HCT116 (cell line): ENCODE data around the gene CD3E. TPM values are rescaled to one million over a fixed set of nuclear protein-coding genes. Genes with fewer than 3 reads are reported as not detected.

Source experiments
- ATAC-seq: fragments of 200-7000 bp; cut with Tn5 transposase; 2 replicates; pipeline ENCODE4 v1.9.1; 2020; ENCODE audit warnings: mild to moderate bottlenecking, moderate library complexity
- BruUV-seq: library from RNA; stranded (reverse); fragments of 400-500 nt; replicated peaks from 2 replicates; lab custom pipeline; 2021; lab: Mats Ljungman, UMichigan
- CTCF ChIA-PET: fragments of 300-600 bp; sonication (Branson Sonifier 250); formaldehyde crosslinking; loops from one replicate; lab custom pipeline; 2021; ENCODE audit warnings: antibody characterized with exemption; lab: Charles Lee
- POLR2A ChIA-PET: fragments of 300-600, 350-600 bp; sonication (Branson Sonifier 250); formaldehyde crosslinking; loops from one replicate; lab custom pipeline; 2021; ENCODE audit warnings: antibody characterized with exemption; lab: Charles Lee
- RAD21 ChIA-PET, 2 experiments: fragments of 300-600 bp; sonication (Branson Sonifier 250); formaldehyde crosslinking; loops; one replicate each; lab custom pipeline; 2023; ENCODE audit warnings: low total read pairs in 2 of 2; ENCODE audit not compliant: uncharacterized antibody in 2 of 2, unreplicated experiment in 2 of 2, low non-redundant PET in 1 of 2; lab: Charles Lee
- DNase-seq: peaks from one replicate; pipeline ENCODE4 v3.0.0-alpha.2; 2010; ENCODE audit warnings: low read depth, low spot score
- H2AFZ ChIP-seq: fragments of 200-600 bp; shearing (Covaris generic), sonication (generic); 2 replicates; pipeline ENCODE4 v1.6.1; 2017; ENCODE audit warnings: low read depth, mixed run types, mixed read lengths, antibody characterized with exemption, low read length; ENCODE audit not compliant: poor library complexity, severe bottlenecking
- H3K27ac ChIP-seq: 2 replicates; pipeline ENCODE4 v1.5.1; 2012; ENCODE audit warnings: low read depth, low read length
- H3K27me3 ChIP-seq: fragments of 200-600 bp; sonication (generic); 2 replicates; pipeline ENCODE4 v1.6.1; 2016; ENCODE audit warnings: mixed run types, low read length, mixed read lengths; ENCODE audit not compliant: insufficient read depth
- H3K36me3 ChIP-seq, 2 experiments: fragments of 200-500 bp in 1 of 2; fragments of 200-600 bp in 1 of 2; sonication (Bioruptor generic) in 1 of 2; sonication (generic) in 1 of 2; 2 replicates each; pipeline versions ENCODE4 v1.5.1 to v1.6.1; 2014 to 2016; ENCODE audit warnings: low read length in 2 of 2, inconsistent platforms in 1 of 2, mixed read lengths in 1 of 2, mixed run types in 1 of 2; ENCODE audit not compliant: insufficient read depth in 2 of 2, control insufficient read depth in 1 of 2
- H3K4me1 ChIP-seq, 2 experiments: fragments of 200-600 bp in 1 of 2; sonication (generic) in 1 of 2; 2 replicates each; pipeline versions ENCODE4 v1.5.1 to v1.6.1; 2012 to 2017; ENCODE audit warnings: low read length in 2 of 2, inconsistent platforms in 1 of 2, mild to moderate bottlenecking in 1 of 2, mixed read lengths in 1 of 2, mixed run types in 1 of 2, moderate library complexity in 1 of 2; ENCODE audit not compliant: insufficient read depth in 2 of 2, control insufficient read depth in 1 of 2
- H3K4me2 ChIP-seq: fragments of 200-600 bp; sonication (generic); 2 replicates; pipeline ENCODE4 v1.6.1; 2017; ENCODE audit warnings: mixed run types, low read length, mixed read lengths
- H3K4me3 ChIP-seq, 2 experiments: fragments of 200-600 bp in 1 of 2; sonication (generic) in 1 of 2; replicated peaks in 1 of 2; 2 replicates each; pipeline ENCODE4 v1.5.1; 2011 to 2016; ENCODE audit warnings: low read length in 2 of 2, control low read depth in 1 of 2, low read depth in 1 of 2, mild to moderate bottlenecking in 1 of 2, mixed read lengths in 1 of 2, mixed run types in 1 of 2
- H3K79me2 ChIP-seq: fragments of 200-600 bp; sonication (generic); 2 replicates; pipeline ENCODE4 v1.6.1; 2017; ENCODE audit warnings: mild to moderate bottlenecking, mixed run types, low read length, moderate library complexity, mixed read lengths; ENCODE audit not compliant: insufficient read depth
- H3K9ac ChIP-seq: fragments of 200-600 bp; sonication (generic); 2 replicates; pipeline ENCODE4 v1.6.1; 2016; ENCODE audit warnings: low read length, mixed read lengths
- H3K9me2 ChIP-seq: fragments of 200-600 bp; sonication (generic), shearing (Covaris generic); 2 replicates; pipeline ENCODE4 v1.6.1; 2017; ENCODE audit warnings: mixed run types, mild to moderate bottlenecking, moderate library complexity; ENCODE audit not compliant: insufficient read depth
- H3K9me3 ChIP-seq, 2 experiments: fragments of 200-500 bp in 1 of 2; fragments of 200-600 bp in 1 of 2; sonication (Bioruptor generic) in 1 of 2; sonication (generic) in 1 of 2; 2 replicates each; pipeline ENCODE4 v1.6.1; 2014 to 2017; ENCODE audit warnings: low read length in 2 of 2, mixed read lengths in 2 of 2, inconsistent platforms in 1 of 2, low read depth in 1 of 2, mild to moderate bottlenecking in 1 of 2, mixed run types in 1 of 2, moderate library complexity in 1 of 2; ENCODE audit not compliant: control insufficient read depth in 1 of 2, insufficient read depth in 1 of 2
- H4K20me1 ChIP-seq: fragments of 200-600 bp; sonication (generic), shearing (Covaris generic); 2 replicates; pipeline ENCODE4 v1.6.1; 2017; ENCODE audit warnings: mixed run types, mild to moderate bottlenecking, moderate library complexity; ENCODE audit not compliant: insufficient read depth
- CBX3 ChIP-seq: IDR thresholded peaks from 2 replicates; pipeline ENCODE4 v1.6.1; 2012; ENCODE audit warnings: low read depth
- CEBPB ChIP-seq: IDR thresholded peaks from 2 replicates; pipeline ENCODE4 v1.6.1; 2012; ENCODE audit warnings: low read depth
- EGR1 ChIP-seq: IDR thresholded peaks from 2 replicates; pipeline ENCODE4 v1.6.1; 2012; ENCODE audit warnings: low read depth
- ELF1 ChIP-seq: IDR thresholded peaks from 2 replicates; pipeline ENCODE4 v1.6.1; 2012; ENCODE audit warnings: low read depth, borderline replicate concordance
- EZH2 ChIP-seq: fragments of 200-600 bp; sonication (generic); IDR thresholded peaks from 2 replicates; pipeline ENCODE4 v1.6.1; 2017; ENCODE audit warnings: antibody characterized with exemption, mixed run types
- EZH2phosphoT487 ChIP-seq: fragments of 200-600 bp; IDR thresholded peaks from 2 replicates; pipeline ENCODE4 v1.6.1; 2018; ENCODE audit warnings: antibody characterized with exemption, borderline replicate concordance
- FOSL1 ChIP-seq: IDR thresholded peaks from 2 replicates; pipeline ENCODE4 v1.6.1; 2012; ENCODE audit warnings: low read depth
- JUND ChIP-seq: IDR thresholded peaks from 2 replicates; pipeline ENCODE4 v1.6.1; 2012
- POLR2AphosphoS5 ChIP-seq: IDR thresholded peaks from 2 replicates; pipeline ENCODE4 v1.6.1; 2011; ENCODE audit warnings: mild to moderate bottlenecking, low read depth, low read length, moderate library complexity
- RAD21 ChIP-seq: IDR thresholded peaks from 2 replicates; pipeline ENCODE4 v1.6.1; 2012; ENCODE audit warnings: low read depth, mild to moderate bottlenecking
- SIN3A ChIP-seq: IDR thresholded peaks from 2 replicates; pipeline ENCODE4 v1.6.1; 2012; ENCODE audit warnings: low read depth
- SP1 ChIP-seq: IDR thresholded peaks from 2 replicates; pipeline ENCODE4 v1.6.1; 2012; ENCODE audit warnings: low read depth
- TCF7L2 ChIP-seq: IDR thresholded peaks from 2 replicates; pipeline ENCODE4 v1.7.0; 2011; ENCODE audit warnings: borderline replicate concordance, inconsistent platforms; ENCODE audit not compliant: insufficient read depth, insufficient read length; ENCODE audit errors: extremely low read depth
- YY1 ChIP-seq: IDR thresholded peaks from 2 replicates; pipeline ENCODE4 v1.6.1; 2011; ENCODE audit warnings: low read length, low read depth, moderate library complexity, mild to moderate bottlenecking; ENCODE audit not compliant: insufficient replicate concordance; ENCODE audit errors: extremely low read depth
- ZNF274 ChIP-seq: fragments of 200-500 bp; sonication (Bioruptor generic); IDR thresholded peaks from 2 replicates; pipeline ENCODE4 v1.6.1; 2014; ENCODE audit warnings: mild to moderate bottlenecking, low read depth, low read length, inconsistent platforms
- intact Hi-C: fragments of 100-400 bp; cut with micrococcal nuclease; formaldehyde crosslinking; loops from 2 replicates; pipeline ENCODE4 v1.10.0; 2022
- total RNA-seq: library from RNA; stranded (reverse); gene quantifications from one replicate; pipeline ENCODE4 v1.2.1, GENCODE V29; 2021; ENCODE audit not compliant: unreplicated experiment
- TF ChIP-seq, protein P1 (sequence below): IDR thresholded peaks from 2 replicates; pipeline ENCODE4 v1.6.1; 2011; ENCODE audit warnings: mild to moderate bottlenecking, low read length, moderate library complexity; ENCODE audit not compliant: insufficient replicate concordance; ENCODE audit errors: extremely low read depth
- TF ChIP-seq, protein P2 (sequence below), 3 experiments: fragments of 200-600 bp in 1 of 3; sonication (generic) in 1 of 3; IDR thresholded peaks in 2 of 3; conservative IDR thresholded peaks in 1 of 3; 2 replicates each; pipeline ENCODE4 v1.5.1; 2012 to 2017; ENCODE audit warnings: low read depth in 2 of 3, low read length in 2 of 3, antibody characterized with exemption in 1 of 3, borderline replicate concordance in 1 of 3, control low read depth in 1 of 3, mild to moderate bottlenecking in 1 of 3, mixed read lengths in 1 of 3, mixed run types in 1 of 3, moderate library complexity in 1 of 3; ENCODE audit not compliant: insufficient read depth in 1 of 3

Gene CD3E
- total RNA-seq, 1 experiment from 2014 or later, result 0.79 TPM

DNA sequence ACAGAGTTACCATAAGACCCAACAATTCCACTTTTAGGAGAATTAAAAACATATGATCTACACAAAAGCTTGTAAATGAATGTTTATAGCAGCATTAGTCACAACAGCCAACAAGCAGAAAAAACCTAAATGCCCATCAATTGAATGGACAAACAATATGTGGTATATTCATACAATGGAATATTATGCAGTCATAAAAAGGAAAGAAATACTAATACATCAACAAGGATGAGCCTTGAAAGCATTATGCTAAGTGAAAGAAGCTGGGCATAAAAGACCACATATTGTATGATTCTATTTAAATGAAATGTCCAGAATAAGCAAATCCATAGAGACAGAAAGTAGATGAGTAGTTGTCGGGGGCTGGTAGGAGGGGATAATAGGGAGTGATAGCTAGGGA, 45.4 kb upstream of the CD3E start:
- Histone ChIP-seq H3K4me2 (no peak overlapping the region), H4K20me1 (no peaks in the 10 kb centered on the region), H3K4me3 (no peak overlapping the region), H3K79me2 (no peaks in the 10 kb centered on the region), H3K9ac (no peak overlapping the region), H3K36me3 (peaks cover 0 to 2% of the 10 kb centered on the region in 2 experiments; a peak in 1 of 4 replicates), H3K27ac (no peak overlapping the region), H3K27me3 (no peaks in the 10 kb centered on the region), H3K9me3 (no peaks in the 10 kb centered on the region), H2AFZ (no peak overlapping the region), H3K9me2 (no peaks in the 10 kb centered on the region), H3K4me1 (peaks cover 9 to 11% of the 10 kb centered on the region in 2 experiments; a peak in 3 of 4 replicates)
- TF ChIP-seq ZNF274, result no peak
- no peak for TF ChIP-seq ELF1
- no peak for TF ChIP-seq CBX3
- no peak for TF ChIP-seq SIN3A
- no peak for TF ChIP-seq YY1
- TF ChIP-seq, protein P1, sequence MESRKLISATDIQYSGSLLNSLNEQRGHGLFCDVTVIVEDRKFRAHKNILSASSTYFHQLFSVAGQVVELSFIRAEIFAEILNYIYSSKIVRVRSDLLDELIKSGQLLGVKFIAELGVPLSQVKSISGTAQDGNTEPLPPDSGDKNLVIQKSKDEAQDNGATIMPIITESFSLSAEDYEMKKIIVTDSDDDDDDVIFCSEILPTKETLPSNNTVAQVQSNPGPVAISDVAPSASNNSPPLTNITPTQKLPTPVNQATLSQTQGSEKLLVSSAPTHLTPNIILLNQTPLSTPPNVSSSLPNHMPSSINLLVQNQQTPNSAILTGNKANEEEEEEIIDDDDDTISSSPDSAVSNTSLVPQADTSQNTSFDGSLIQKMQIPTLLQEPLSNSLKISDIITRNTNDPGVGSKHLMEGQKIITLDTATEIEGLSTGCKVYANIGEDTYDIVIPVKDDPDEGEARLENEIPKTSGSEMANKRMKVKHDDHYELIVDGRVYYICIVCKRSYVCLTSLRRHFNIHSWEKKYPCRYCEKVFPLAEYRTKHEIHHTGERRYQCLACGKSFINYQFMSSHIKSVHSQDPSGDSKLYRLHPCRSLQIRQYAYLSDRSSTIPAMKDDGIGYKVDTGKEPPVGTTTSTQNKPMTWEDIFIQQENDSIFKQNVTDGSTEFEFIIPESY, result no peak
- TF ChIP-seq EZH2phosphoT487, result no peak
- TF ChIP-seq TCF7L2, result no peak
- no peak for TF ChIP-seq FOSL1
- no peak for TF ChIP-seq POLR2AphosphoS5
- no peak for TF ChIP-seq JUND
- no peak for TF ChIP-seq CEBPB
- TF ChIP-seq, protein P2, sequence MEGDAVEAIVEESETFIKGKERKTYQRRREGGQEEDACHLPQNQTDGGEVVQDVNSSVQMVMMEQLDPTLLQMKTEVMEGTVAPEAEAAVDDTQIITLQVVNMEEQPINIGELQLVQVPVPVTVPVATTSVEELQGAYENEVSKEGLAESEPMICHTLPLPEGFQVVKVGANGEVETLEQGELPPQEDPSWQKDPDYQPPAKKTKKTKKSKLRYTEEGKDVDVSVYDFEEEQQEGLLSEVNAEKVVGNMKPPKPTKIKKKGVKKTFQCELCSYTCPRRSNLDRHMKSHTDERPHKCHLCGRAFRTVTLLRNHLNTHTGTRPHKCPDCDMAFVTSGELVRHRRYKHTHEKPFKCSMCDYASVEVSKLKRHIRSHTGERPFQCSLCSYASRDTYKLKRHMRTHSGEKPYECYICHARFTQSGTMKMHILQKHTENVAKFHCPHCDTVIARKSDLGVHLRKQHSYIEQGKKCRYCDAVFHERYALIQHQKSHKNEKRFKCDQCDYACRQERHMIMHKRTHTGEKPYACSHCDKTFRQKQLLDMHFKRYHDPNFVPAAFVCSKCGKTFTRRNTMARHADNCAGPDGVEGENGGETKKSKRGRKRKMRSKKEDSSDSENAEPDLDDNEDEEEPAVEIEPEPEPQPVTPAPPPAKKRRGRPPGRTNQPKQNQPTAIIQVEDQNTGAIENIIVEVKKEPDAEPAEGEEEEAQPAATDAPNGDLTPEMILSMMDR (IDR thresholded peaks at IDR 0.05 in 2 of 3, conservative IDR thresholded peaks at IDR 0.05 in 1 of 3; ENCODE audit: borderline replicate concordance in 1 of 3, insufficient read depth in 1 of 3, low read depth in 2 of 3, low read length in 2 of 3), result no peak
- TF ChIP-seq EGR1, result no peak
- no peak for TF ChIP-seq RAD21
- no peak for TF ChIP-seq EZH2
- no peak for TF ChIP-seq SP1
- intact Hi-C loops, result no loop called here
- DNase-seq, result no peak
- ChIA-PET RAD21 (no interaction called here), POLR2A (no interaction called here), CTCF (no interaction called here)
- no peak for ATAC-seq
- BruUV-seq, result no TSS peak
